GM12873 (cell line): ENCODE measurements around the gene SERHL2.

Experiments used
- TF ChIP-seq, protein P1 (sequence below): IDR thresholded peaks from 2 replicates; pipeline ENCODE4 v1.5.1; 2012; ENCODE audit warnings: low read depth, mild to moderate bottlenecking, moderate library complexity, low read length, control low read depth; ENCODE audit not compliant: insufficient read depth; ENCODE audit errors: missing control alignments

Gene SERHL2

DNA sequence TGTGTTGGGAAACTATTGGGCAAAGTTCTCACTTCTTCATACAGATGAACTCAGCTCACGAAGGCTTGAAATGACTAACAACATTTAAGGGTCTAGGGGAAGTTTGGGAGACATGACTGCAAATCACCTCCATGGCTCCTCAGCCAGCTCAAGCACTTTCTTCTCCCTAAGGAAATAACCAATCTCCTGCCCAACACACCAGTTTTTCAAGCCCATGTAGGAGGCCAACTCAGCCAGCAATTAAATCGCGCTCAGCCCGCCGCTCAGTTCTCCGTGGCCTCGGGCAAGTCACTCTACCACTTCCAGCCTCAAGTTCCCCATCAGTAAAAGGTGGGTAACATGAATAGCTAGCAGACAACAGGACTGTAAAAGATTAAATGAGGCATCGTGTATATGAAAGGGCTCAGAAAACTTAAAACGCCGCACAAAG, 60.1 kb downstream of the SERHL2 start:
- TF ChIP-seq, protein P1, sequence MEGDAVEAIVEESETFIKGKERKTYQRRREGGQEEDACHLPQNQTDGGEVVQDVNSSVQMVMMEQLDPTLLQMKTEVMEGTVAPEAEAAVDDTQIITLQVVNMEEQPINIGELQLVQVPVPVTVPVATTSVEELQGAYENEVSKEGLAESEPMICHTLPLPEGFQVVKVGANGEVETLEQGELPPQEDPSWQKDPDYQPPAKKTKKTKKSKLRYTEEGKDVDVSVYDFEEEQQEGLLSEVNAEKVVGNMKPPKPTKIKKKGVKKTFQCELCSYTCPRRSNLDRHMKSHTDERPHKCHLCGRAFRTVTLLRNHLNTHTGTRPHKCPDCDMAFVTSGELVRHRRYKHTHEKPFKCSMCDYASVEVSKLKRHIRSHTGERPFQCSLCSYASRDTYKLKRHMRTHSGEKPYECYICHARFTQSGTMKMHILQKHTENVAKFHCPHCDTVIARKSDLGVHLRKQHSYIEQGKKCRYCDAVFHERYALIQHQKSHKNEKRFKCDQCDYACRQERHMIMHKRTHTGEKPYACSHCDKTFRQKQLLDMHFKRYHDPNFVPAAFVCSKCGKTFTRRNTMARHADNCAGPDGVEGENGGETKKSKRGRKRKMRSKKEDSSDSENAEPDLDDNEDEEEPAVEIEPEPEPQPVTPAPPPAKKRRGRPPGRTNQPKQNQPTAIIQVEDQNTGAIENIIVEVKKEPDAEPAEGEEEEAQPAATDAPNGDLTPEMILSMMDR = no peak

DNA sequence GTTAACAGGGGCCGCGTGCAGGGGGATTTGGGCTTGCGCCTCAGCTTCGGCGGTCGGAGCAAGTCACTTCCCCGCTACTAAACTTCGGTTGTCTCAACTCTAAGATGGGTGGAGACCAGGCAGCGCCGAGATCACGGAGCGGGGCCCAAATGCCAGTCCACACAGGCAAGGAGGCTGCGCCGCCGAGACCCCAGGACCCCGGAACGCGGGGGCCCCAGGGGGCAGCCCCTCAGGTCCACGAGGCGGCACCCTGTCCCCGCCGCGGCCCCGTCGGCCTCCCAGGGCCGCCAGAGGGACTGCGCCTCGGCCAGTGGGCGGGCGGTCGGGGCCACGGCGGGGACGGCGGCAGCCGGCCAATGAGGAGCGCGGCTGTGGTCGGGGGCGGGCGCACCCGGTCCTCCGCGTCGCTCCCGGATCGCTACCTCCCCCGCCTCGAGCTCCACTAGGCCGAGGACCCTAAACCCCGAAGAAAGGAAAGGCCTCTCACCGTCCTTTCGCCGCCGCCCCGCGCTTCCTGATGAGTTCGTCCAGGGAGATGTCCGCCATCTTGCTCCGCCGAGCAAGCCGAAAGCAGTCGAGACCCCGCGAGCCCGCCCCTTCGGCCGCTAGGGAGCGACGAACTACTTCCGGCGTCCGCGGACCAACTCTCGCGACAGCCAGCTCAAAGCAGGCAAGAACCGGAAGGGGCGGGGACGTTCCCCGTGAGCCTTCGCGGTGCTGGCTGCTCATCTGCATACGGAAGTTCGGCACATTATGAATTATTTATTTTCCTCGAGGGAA, 60.7 kb downstream of the SERHL2 start, which contains the start of gene POLDIP3:
TSS of gene POLDIP3 (minus strand) at position 572 of the 780 bp plus-strand sequence. CDS start at position 546, 26 bp downstream.
- TF ChIP-seq, protein P1 = peak; percentile 13

DNA sequence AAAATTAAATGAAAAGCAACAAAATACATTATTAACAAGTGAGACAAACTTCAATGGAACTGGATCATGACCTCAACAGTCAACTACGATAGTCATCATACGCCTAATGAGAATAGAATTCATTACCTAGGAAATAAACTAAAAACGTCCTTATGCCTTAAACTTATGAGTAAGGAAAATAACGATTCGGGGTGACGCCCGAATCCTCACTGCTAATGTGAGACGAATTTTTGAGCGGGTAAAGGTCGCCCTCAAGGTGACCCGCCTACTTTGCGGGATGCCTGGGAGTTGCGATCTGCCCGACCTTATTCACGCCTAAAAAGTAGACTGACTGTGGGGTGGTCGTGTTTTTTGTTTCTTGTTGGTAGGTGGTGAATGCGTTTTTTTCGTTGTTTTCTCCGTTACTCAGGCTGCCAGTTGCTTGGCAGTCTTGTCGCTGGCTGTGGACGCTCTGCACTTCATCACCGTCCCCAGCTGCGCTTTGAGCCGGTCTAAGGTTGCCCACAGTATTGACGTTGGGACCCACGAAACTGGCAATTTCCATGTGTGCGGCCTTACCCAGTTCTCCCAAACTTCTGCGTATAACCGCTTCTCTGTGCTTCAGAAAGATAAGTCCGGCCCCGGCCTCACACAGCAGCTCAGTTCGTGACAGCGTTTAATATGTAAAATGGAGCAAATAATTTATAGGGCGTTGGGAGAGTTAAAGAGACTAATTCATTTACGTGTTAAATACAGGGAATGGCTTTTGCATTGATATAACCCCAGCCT, 61.5 kb downstream of the SERHL2 start:
- TF ChIP-seq, protein P1 = no peak

DNA sequence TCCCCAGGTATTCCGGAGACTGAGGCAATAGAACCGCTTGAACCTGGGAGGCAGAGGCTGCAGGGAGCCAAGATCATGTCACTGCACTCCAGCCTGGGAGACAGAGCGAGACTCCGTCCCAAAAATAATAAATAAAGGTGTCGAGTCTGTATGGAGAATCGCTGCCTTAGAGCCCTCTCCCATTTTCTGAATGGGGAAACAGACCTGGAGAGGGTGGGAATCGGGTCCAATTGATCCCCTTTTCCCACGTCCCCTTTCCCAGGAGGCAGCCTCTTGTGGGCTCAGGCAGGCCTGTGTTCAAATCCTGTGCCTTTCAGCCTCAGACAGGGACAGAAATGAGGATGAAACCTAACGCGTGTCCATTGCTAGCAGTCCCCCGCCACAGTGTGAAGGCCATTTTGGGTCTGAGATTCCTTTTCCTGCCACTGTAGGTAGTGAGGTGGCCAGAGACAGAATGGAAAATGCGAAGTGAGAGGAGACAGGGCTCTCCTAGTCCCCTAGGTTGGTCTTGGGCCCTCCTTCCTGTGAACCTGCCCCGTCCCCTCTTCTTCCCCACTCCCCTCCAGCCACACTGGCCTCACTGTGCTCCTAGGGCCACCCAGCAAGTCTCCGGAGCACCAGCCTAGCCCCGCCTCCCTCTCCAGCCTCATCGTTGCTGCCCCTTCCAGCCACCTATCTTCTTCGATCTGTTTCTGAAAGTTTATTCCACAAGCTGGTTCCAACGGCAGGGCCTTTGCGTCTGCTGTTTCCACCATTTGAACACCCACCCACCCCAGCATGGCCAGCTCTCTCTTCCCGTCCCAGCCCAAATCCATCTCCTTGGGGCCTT, 63.6 kb downstream of the SERHL2 start:
- TF ChIP-seq, protein P1 = no peak

DNA sequence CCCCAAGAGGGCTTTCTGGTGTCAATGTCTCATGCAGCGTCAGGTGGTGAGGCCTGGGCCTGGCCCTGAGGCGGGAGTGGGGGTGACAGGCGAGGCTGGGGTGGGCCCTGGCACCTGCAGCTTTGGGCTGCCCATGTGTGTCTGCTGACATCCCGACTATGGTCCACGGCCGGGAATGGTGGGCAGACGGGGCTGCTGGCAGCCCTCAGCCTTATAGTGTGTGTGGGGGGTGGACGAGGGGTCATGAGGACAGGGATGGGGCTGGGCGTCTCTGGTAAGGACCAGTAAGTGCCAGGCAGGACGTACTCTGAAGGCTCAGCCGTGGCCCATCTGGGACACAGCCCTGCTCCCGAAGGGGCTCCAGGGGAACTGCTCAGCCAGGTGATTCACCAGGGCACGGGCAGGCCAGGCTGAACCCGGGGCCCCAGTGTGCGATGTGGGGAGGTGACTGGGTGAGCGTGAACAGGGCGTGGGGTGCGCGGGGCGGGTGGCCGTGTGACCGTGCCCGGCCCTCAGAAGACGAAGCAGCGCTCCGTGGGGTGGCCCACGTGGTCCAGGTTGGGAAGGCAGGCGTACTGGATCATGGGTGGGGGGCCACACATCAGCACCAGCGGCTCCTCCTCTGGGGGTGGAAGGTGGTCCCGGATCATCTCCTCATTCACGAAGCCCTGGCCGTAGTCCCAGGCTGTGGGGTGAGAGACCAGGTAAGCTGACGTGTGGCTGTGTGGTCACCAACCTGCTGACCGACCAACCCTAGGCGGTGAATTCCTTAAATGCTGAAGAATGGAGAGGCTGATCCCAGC, 65.7 kb downstream of the SERHL2 start:
- TF ChIP-seq, protein P1 = no peak

DNA sequence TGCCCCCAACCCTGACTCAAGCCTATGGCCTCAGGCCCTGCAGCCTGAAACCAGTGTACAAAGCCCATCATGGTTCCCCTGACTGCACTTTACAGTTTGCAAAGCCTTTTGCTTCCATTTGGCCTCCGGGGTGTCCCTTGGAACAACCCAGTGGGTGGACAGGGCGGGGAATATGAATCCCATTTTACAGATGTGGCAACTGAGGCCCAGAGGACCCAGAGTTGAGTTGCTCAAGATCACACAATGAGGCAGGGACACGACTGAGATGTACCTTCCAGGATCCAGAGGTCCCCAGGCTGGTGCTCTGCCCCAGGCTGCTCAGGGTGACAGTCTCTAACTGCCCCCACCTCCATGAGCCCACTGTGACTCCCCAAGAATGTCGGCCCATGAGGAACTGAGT, 66.3 kb downstream of the SERHL2 start:
- TF ChIP-seq, protein P1 = no peak
